HUES48 (cell line): ENCODE results near the gene TMEM229B.

ENCODE experiments used
- H3K27ac ChIP-seq: one replicate; pipeline ENCODE4 v1.7.0; 2013; ENCODE audit warnings: low read depth, low read length, inconsistent platforms
- H3K27me3 ChIP-seq: 2 replicates; pipeline ENCODE4 v1.6.1; 2013; ENCODE audit warnings: mild to moderate bottlenecking, low read length; ENCODE audit not compliant: control insufficient read depth, insufficient read depth
- H3K36me3 ChIP-seq: 2 replicates; pipeline ENCODE4 v1.6.1; 2013; ENCODE audit warnings: low read length; ENCODE audit not compliant: control insufficient read depth, insufficient read depth
- H3K4me1 ChIP-seq: 2 replicates; pipeline ENCODE4 v1.6.1; 2013; ENCODE audit warnings: mild to moderate bottlenecking, low read length; ENCODE audit not compliant: control insufficient read depth, insufficient read depth
- H3K4me3 ChIP-seq: 2 replicates; pipeline ENCODE4 v1.5.1; 2013; ENCODE audit warnings: mild to moderate bottlenecking, low read depth, low read length
- H3K9ac ChIP-seq: 2 replicates; pipeline ENCODE4 v1.6.1; 2013; ENCODE audit warnings: mild to moderate bottlenecking, low read depth, low read length, moderate library complexity
- H3K9me3 ChIP-seq: 2 replicates; pipeline ENCODE4 v1.6.1; 2013; ENCODE audit warnings: low read length; ENCODE audit not compliant: control insufficient read depth, insufficient read depth

TMEM229B gene

DNA sequence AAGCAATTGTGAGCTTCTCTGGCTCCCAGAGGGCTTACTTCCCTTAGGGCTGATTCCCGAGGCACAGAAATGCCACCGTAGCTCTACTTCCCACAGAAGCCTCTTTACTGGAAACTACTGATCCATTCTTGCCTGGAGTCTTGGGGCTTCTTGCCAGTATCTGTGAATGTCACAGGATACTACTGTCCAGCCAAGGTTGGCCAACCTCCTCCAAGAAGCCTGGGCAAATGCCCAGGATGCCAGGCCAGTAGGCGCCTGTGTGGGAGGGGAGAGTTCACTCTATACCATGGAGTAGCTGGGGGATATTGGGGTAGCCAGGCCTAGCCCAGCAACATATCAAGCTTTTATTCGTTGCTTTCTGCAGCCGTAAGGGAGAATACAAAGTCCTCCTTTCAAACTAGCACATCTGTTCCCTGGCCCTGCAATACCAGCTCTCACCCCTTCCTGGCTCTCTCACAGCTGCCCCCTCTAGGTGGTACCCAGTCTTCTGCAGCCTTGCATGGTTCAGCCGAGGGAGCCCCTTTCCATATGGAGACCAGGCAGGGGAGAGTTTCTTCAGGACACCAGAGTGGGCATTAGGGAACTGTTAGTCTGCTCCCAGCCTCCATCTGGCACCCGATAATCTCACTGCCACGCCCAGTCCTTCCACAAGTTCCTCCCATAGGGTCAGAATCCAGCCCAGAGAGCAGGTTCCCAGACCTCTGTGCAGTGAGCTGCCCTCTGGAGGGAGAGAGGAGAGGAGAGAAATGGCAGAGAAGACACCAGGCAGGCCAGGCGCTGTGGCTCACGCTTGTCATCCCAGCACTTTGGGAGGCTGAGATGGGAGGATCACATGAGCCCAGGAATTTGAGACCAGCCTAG lies 52.3 kb downstream of the TMEM229B start:
- Histone ChIP-seq H3K36me3 (no peaks in the 10 kb centered on the region), H3K9ac (no peak overlapping the region), H3K9me3 (no peaks in the 10 kb centered on the region), H3K4me1 (no peaks in the 10 kb centered on the region), H3K27me3 (no peaks in the 10 kb centered on the region), H3K27ac (no peak overlapping the region), H3K4me3 (no peak overlapping the region)

DNA sequence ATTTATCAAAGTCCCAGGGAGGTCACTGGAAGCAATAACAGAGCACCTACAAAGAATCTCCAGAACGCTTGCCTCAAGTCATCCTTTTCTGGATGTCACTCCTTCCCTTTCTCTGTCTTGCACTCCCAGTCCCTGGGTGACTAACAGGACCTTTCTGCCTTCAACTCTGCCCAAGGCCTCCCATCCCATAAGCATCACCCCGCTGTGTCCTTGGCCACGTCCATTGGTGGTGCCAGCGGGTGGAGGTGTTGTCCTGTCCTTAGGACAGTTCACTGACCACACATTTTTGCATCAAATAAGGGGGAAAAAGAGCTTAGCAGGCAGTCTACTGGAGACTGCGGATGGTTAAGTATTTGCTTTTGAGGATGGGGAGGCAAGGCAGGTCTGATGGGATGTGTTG lies 52.9 kb downstream of the TMEM229B start:
- H3K4me3 ChIP-seq = no peak overlapping the region
- no peak overlapping the region for H3K9ac ChIP-seq
- no peaks in the 10 kb centered on the region for H3K27me3 ChIP-seq
- no peaks in the 10 kb centered on the region for H3K36me3 ChIP-seq
- no peaks in the 10 kb centered on the region for H3K9me3 ChIP-seq
- H3K4me1 ChIP-seq = no peaks in the 10 kb centered on the region
- H3K27ac ChIP-seq = no peak overlapping the region

DNA sequence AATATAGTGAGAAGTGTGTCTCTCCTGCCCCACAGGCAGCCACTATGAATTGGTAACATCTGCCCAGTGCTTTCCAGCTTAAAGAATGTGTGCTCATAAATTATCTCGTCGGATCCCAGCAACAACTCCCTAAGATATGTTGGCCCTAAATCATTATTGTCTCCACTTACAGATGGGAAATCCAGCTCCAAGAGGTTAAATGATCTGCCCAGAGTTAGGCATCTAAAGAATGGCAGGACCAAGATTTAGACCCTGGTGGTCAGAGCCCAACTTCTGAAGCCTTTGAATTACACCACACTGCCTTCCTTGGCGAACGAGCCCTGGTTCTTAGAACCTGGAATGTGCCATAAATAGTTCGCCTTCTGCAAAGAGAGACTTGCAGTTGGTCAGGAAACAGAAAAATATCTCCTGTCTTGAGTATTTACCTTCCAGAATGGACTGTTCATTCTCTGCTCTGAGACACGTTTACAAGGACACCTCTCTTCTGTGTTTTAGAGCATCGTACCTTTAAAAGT lies 56.4 kb downstream of the TMEM229B start:
- Histone ChIP-seq H3K4me3 (no peak overlapping the region), H3K4me1 (peaks cover 5% of the 10 kb centered on the region; the same call in 1 of the 2 replicates), H3K9ac (no peak overlapping the region), H3K27ac (no peak overlapping the region), H3K9me3 (no peaks in the 10 kb centered on the region), H3K36me3 (no peaks in the 10 kb centered on the region), H3K27me3 (no peaks in the 10 kb centered on the region)

- Histone ChIP-seq H3K27me3 (no peaks in the 10 kb centered on the region), H3K9me3 (no peaks in the 10 kb centered on the region), H3K9ac (no peak overlapping the region), H3K27ac (no peak overlapping the region), H3K36me3 (no peaks in the 10 kb centered on the region), H3K4me3 (no peak overlapping the region), H3K4me1 (peaks cover 5% of the 10 kb centered on the region; the same call in 1 of the 2 replicates)
Measured at GRCh38 chr14:67429510-67430205, 58.9 kb downstream of the TMEM229B start.

- H3K9ac ChIP-seq = no peak overlapping the region
- H3K4me1 ChIP-seq = peaks cover 5% of the 10 kb centered on the region; the same call in 1 of the 2 replicates
- no peak overlapping the region for H3K4me3 ChIP-seq
- H3K9me3 ChIP-seq = no peaks in the 10 kb centered on the region
- no peaks in the 10 kb centered on the region for H3K36me3 ChIP-seq
- no peak overlapping the region for H3K27ac ChIP-seq
- no peaks in the 10 kb centered on the region for H3K27me3 ChIP-seq
Measured at GRCh38 chr14:67428501-67429031, 60.0 kb downstream of the TMEM229B start.

DNA sequence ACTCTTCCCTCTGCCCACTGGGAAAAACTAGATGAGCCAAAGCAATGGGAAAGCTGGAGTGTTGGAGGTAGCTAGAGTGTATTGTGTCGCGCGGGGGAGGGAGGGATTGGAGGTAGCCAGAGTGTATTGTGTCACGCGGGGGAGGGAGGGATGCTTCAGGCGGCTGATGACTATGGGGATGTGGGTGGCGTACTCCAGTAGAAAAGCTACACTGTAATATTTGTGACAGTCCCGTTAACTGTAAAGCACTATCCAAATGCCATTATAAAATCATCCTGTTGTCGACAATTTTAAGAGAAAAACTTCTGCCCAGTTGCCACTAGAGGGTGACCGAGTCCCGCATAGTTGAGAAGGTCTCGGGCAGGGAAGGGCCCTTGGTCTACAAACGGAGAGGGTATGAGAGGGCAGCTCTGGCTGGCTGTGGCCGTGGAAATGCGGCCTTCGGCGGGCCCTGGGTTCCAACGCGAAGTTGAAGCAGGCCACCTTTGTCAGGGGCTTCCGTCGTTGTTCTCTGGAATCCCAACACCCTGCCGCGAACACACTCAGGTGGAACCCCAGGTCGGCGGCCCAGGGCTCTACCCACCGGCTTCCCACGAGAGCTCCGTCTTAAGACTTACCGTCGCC lies 61.4 kb downstream of the TMEM229B start:
- no peak overlapping the region for H3K4me3 ChIP-seq
- H3K9me3 ChIP-seq = no peaks in the 10 kb centered on the region
- H3K4me1 ChIP-seq = peaks cover 5% of the 10 kb centered on the region; the same call in 1 of the 2 replicates
- no peaks in the 10 kb centered on the region for H3K27me3 ChIP-seq
- no peak overlapping the region for H3K27ac ChIP-seq
- no peak overlapping the region for H3K9ac ChIP-seq
- H3K36me3 ChIP-seq = no peaks in the 10 kb centered on the region

DNA sequence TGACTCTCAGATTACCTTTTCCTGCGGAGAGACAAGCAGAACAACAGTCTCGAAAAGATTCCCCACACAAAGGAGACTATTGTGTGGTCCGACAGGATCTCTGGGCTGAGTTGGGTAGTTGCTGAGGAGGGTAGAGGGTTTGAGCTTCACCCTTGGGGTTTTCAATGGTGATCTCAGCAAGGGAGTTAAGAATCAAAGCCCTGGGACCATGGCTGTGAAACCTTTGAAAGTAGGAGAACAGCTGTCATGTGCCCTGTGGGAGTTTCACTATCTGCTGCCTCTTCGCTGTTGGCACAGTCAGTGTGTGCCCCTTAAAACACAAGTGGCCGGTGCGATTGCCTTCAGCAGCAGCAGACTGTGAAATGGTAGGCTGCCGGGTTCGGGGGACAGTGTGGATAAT lies 62.4 kb downstream of the TMEM229B start:
- H3K36me3 ChIP-seq = no peaks in the 10 kb centered on the region
- no peaks in the 10 kb centered on the region for H3K9me3 ChIP-seq
- H3K27ac ChIP-seq = no peak overlapping the region
- no peak overlapping the region for H3K9ac ChIP-seq
- H3K27me3 ChIP-seq = no peaks in the 10 kb centered on the region
- peaks cover 5% of the 10 kb centered on the region; the same call in 1 of the 2 replicates for H3K4me1 ChIP-seq
- no peak overlapping the region for H3K4me3 ChIP-seq

DNA sequence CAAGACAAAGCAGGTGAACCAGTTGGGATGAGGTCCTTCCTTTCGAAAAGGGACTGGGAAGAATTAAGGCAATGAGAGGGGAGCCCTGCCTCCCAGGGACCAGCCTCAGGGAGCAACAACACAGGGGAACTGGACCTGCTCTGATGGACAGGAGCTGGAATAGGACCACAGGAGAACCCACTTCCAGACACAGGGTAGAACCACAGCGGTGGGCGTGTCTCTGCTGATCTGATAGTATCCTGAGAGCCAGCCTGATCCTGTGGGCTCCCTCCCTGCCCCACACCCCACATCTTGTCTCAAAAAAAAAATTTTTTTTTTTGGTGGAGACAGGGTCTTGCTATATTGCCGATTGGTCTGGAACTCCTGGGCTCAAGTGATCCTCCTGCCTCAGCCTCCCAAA lies 62.9 kb downstream of the TMEM229B start:
- no peak overlapping the region for H3K27ac ChIP-seq
- H3K36me3 ChIP-seq = no peaks in the 10 kb centered on the region
- H3K9me3 ChIP-seq = no peaks in the 10 kb centered on the region
- no peak overlapping the region for H3K4me3 ChIP-seq
- H3K4me1 ChIP-seq = peaks cover 5% of the 10 kb centered on the region; the same call in 1 of the 2 replicates
- no peak overlapping the region for H3K9ac ChIP-seq
- H3K27me3 ChIP-seq = no peaks in the 10 kb centered on the region

DNA sequence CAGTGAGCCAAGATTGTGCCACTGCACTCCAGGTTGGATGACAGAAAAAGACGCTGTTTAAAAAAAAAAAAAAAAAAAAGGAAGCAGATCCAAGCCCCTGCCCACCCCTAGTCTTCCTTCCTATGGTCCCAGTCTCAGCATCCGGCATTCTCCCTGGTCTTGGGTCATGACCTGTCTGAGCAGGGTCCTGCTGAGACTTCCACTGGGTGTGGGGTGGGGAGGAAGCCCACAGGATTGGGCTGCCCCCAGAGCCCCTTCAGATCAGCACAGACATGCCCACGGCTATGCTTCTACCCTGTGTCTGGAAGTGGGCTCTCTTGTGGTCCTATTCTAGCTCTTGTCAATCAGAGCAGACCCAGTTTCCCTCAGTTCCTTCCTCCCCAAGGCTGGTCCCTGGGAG lies 64.0 kb downstream of the TMEM229B start:
- H3K27ac ChIP-seq = no peak overlapping the region
- no peaks in the 10 kb centered on the region for H3K9me3 ChIP-seq
- H3K27me3 ChIP-seq = no peaks in the 10 kb centered on the region
- H3K36me3 ChIP-seq = no peaks in the 10 kb centered on the region
- H3K4me3 ChIP-seq = no peak overlapping the region
- H3K9ac ChIP-seq = no peak overlapping the region
- H3K4me1 ChIP-seq = peaks cover 5% of the 10 kb centered on the region; the same call in 1 of the 2 replicates

DNA sequence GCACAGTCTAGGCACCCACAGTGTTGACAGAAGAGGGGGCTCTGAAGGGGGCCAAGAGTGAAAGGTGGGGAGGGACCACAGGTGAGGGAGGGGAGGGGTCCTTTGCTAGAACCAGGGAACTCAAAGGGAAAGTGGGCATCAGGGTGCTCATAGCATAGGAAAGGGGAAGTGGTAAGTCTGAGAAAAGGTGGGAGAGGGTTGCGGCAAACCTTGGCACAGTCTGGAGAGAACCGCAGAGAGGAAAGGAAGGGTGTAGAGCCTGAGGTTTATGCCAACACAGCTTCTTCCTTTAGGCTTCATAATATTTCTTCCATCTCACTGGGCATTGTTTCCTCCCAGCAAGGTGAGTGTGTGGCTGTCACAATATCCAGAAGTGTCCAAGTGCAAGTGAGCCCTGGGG lies 65.1 kb downstream of the TMEM229B start:
- no peaks in the 10 kb centered on the region for H3K36me3 ChIP-seq
- no peaks in the 10 kb centered on the region for H3K27me3 ChIP-seq
- no peak overlapping the region for H3K9ac ChIP-seq
- no peak overlapping the region for H3K27ac ChIP-seq
- peaks cover 5% of the 10 kb centered on the region; the same call in 1 of the 2 replicates for H3K4me1 ChIP-seq
- H3K9me3 ChIP-seq = no peaks in the 10 kb centered on the region
- H3K4me3 ChIP-seq = no peak overlapping the region
